Uterus (tissue), 2 donors: ENCODE results near the gene CPTP.

Source experiments
- POLR2A ChIP-seq, 2 donors: fragments of 450-650 bp; IDR thresholded peaks; one replicate each; pipeline ENCODE4 v1.6.1; 2016; ENCODE audit warnings: antibody characterized with exemption in 2 of 2, mild to moderate bottlenecking in 1 of 2, moderate library complexity in 1 of 2
- TF ChIP-seq, protein P1 (sequence below), 4 experiments: fragments of 200-600 bp in 2 of 4; fragments of 450-650 bp in 2 of 4; sonication (generic) in 2 of 4; IDR thresholded peaks; one replicate each; pipeline ENCODE4 v1.5.1; 2016 to 2019; ENCODE audit warnings: antibody characterized with exemption in 4 of 4, mild to moderate bottlenecking in 2 of 4, moderate library complexity in 1 of 4

GRCh38 chr1:1360506-1361169 lies 36.0 kb downstream of the CPTP start:
- TF ChIP-seq, protein P1, sequence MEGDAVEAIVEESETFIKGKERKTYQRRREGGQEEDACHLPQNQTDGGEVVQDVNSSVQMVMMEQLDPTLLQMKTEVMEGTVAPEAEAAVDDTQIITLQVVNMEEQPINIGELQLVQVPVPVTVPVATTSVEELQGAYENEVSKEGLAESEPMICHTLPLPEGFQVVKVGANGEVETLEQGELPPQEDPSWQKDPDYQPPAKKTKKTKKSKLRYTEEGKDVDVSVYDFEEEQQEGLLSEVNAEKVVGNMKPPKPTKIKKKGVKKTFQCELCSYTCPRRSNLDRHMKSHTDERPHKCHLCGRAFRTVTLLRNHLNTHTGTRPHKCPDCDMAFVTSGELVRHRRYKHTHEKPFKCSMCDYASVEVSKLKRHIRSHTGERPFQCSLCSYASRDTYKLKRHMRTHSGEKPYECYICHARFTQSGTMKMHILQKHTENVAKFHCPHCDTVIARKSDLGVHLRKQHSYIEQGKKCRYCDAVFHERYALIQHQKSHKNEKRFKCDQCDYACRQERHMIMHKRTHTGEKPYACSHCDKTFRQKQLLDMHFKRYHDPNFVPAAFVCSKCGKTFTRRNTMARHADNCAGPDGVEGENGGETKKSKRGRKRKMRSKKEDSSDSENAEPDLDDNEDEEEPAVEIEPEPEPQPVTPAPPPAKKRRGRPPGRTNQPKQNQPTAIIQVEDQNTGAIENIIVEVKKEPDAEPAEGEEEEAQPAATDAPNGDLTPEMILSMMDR (IDR thresholded peaks at IDR 0.05) = no peak
- TF ChIP-seq POLR2A (IDR thresholded peaks at IDR 0.05) = no peak
